ENCODE measurements around the gene POU4F1. TPM values are rescaled to one million over a fixed set of nuclear protein-coding genes. Genes with fewer than 3 reads are reported as not detected.

POU4F1 gene
- total RNA-seq, 1 experiment from 2014 or later = 0.26 TPM

- H4K91ac ChIP-seq (ENCODE audit: insufficient read length, low read depth, low read length) = no peak overlapping the region
- H2AFZ ChIP-seq (ENCODE audit: low read length) = no peak overlapping the region
- peak; percentile 73 for DNase-seq
- H3K56ac ChIP-seq (ENCODE audit: insufficient read length, low read depth, low read length) = no peak overlapping the region
- no peak overlapping the region for H4K5ac ChIP-seq (ENCODE audit: insufficient read length, low read depth, low read length)
- H3K23ac ChIP-seq (ENCODE audit: insufficient read length, low read depth, low read length) = no peak overlapping the region
- no peaks in the 10 kb centered on the region for H3K4me1 ChIP-seq (ENCODE audit: insufficient read depth, low read length)
- H2BK5ac ChIP-seq (ENCODE audit: insufficient read length, low read length) = no peak overlapping the region
- no peak overlapping the region for H3K18ac ChIP-seq (ENCODE audit: insufficient read length, low read depth, low read length)
- no peaks in the 10 kb centered on the region for H3K79me2 ChIP-seq (ENCODE audit: insufficient read depth, low read length)
- H3K4ac ChIP-seq (ENCODE audit: low read depth, low read length) = no peak overlapping the region
- H4K8ac ChIP-seq (replicated peaks; ENCODE audit: insufficient read length, low read depth, low read length) = no peak overlapping the region
- no peak overlapping the region for H2AK5ac ChIP-seq (ENCODE audit: insufficient read length, low read length)
- H3K36me3 Mint-ChIP-seq (ENCODE audit: insufficient read depth in 1 of 3, low read depth in 3 of 3) = no peaks in the 10 kb centered on the region
- H3K4me2 ChIP-seq (ENCODE audit: insufficient read depth, insufficient read length, low read length) = peak overlapping the region; percentile 66
- no peak for TF ChIP-seq CTCF (conservative IDR thresholded peaks at IDR 0.05)
- peaks cover 0 to 9% of the 10 kb centered on the region in 2 experiments; a peak in 2 of 5 replicates for H3K9me3 Mint-ChIP-seq
- no peak overlapping the region for H3K14ac ChIP-seq (ENCODE audit: insufficient read depth, low read length)
- peaks cover 13% of the 10 kb centered on the region for H3K23me2 ChIP-seq (ENCODE audit: insufficient read length, low read depth, low read length, poor library complexity, severe bottlenecking)
- no CpG with 5 or more reads among the region's 29 CpGs for WGBS (ENCODE audit: extremely low coverage, insufficient read length, low lambda C conversion rate)
- no peak overlapping the region for H2BK20ac ChIP-seq (ENCODE audit: low read depth, low read length, poor library complexity, severe bottlenecking)
- H3T11ph ChIP-seq (ENCODE audit: low read length) = no peak overlapping the region
- no peak overlapping the region for H3K9ac ChIP-seq (ENCODE audit: extremely low read depth, insufficient read length, low read length)
- peaks cover 20 to 44% of the 10 kb centered on the region in 2 experiments for H3K4me1 Mint-ChIP-seq
- H2BK120ac ChIP-seq (ENCODE audit: low read depth, low read length, poor library complexity, severe bottlenecking) = no peak overlapping the region
- H2BK15ac ChIP-seq (ENCODE audit: low read depth, low read length) = no peak overlapping the region
- H3K79me1 ChIP-seq (ENCODE audit: insufficient read depth, low read depth, low read length, poor library complexity, severe bottlenecking) = no peaks in the 10 kb centered on the region
- H4K20me1 ChIP-seq (ENCODE audit: control insufficient read depth, insufficient read depth, insufficient read length) = no peaks in the 10 kb centered on the region
- peaks cover 97% of the 10 kb centered on the region for H3K27me3 Mint-ChIP-seq (ENCODE audit: low read depth)
- no peak overlapping the region for H3K27ac Mint-ChIP-seq
- peaks cover 55% of the 10 kb centered on the region for H3K27me3 ChIP-seq (ENCODE audit: insufficient read depth, low read length)
- H3K27ac ChIP-seq (ENCODE audit: insufficient read length, low read depth, low read length) = no peak overlapping the region
- H3K4me3 Mint-ChIP-seq = peak overlapping the region; percentile 33 to 76; a peak in 4 of 5 replicates
- no peaks in the 10 kb centered on the region for H3K9me3 ChIP-seq (ENCODE audit: control insufficient read depth, low read depth, low read length)
- no peak overlapping the region for H2BK12ac ChIP-seq (ENCODE audit: insufficient read length, low read depth, low read length)
Measured at GRCh38 chr13:78593652-78594455, 9.5 kb downstream of the POU4F1 start.

Measured in H9 (cell line).